GM04503 (cell line): ENCODE measurements around the gene ZNF683.
A peak's percentile ranks its signal among the peaks of the same experiment; 100 is the strongest.
"Not testable (repeated sequence)": the region's sequence is repeated elsewhere in the genome, so short reads cannot be mapped to it uniquely, and the experiment has no call there.

Experiments
- DNase-seq: peaks from one replicate; pipeline ENCODE4 v3.0.0-alpha.2; 2012; ENCODE audit warnings: low read depth

ZNF683 gene

GRCh38 chr1:26336477-26337205 is 35.9 kb downstream of the ZNF683 start:
- no peak for DNase-seq

- DNase-seq: no peak
These were observed 36.6 kb downstream of the ZNF683 start for GRCh38 chr1:26335774-26336476.

GRCh38 chr1:26333312-26333711 is 39.2 kb downstream of the ZNF683 start:
- not testable (repeated sequence) for DNase-seq

GRCh38 chr1:26330276-26330675 is 42.3 kb downstream of the ZNF683 start:
- DNase-seq: no peak

GRCh38 chr1:26329380-26329779 is 43.2 kb downstream of the ZNF683 start:
- DNase-seq: not testable (repeated sequence)

- no peak for DNase-seq
These were observed 44.0 kb downstream of the ZNF683 start for GRCh38 chr1:26328597-26328996.

- DNase-seq: no peak
These were observed 44.6 kb downstream of the ZNF683 start for GRCh38 chr1:26327956-26328362.

- DNase-seq: no peak
These were observed 48.0 kb downstream of the ZNF683 start for GRCh38 chr1:26324550-26324949.

GRCh38 chr1:26323382-26323781 is 49.2 kb downstream of the ZNF683 start:
- no peak for DNase-seq

GRCh38 chr1:26322042-26322331 is 50.6 kb downstream of the ZNF683 start:
- DNase-seq: no peak

GRCh38 chr1:26321315-26322041 is 51.1 kb downstream of the ZNF683 start:
- DNase-seq: peak; percentile 22

- no peak for DNase-seq
These were observed 51.7 kb downstream of the ZNF683 start for GRCh38 chr1:26320896-26321295.

- no peak for DNase-seq
These were observed 54.0 kb downstream of the ZNF683 start for GRCh38 chr1:26318338-26319064.

GRCh38 chr1:26317612-26318337 is 54.8 kb downstream of the ZNF683 start, which contains the start of gene CD52:
TSS of gene CD52 (plus strand) at chr1:26317958. CDS start at chr1:26318018, 60 bp downstream.
- no peak for DNase-seq

GRCh38 chr1:26317146-26317545 is 55.4 kb downstream of the ZNF683 start:
- no peak for DNase-seq

GRCh38 chr1:26315874-26316850 is 56.4 kb downstream of the ZNF683 start:
- no peak for DNase-seq

GRCh38 chr1:26314501-26314900 is 58.0 kb downstream of the ZNF683 start:
- no peak for DNase-seq
